Activated effector memory CD4-positive, alpha-beta T cell treated with Interleukin-2 at 50 U/mL for 16 hours (primary cell): ENCODE results near the gene FAM20B.

Experiments used
- DNase-seq: peaks from one replicate; pipeline ENCODE4 v3.0.0-alpha.2; 2020

Gene FAM20B

GRCh38 chr1:179095924-179096323, 70.2 kb downstream of the FAM20B start:
- no peak for DNase-seq

- DNase-seq: no peak
Observed at GRCh38 chr1:179099891-179100290, 74.2 kb downstream of the FAM20B start.

DNA sequence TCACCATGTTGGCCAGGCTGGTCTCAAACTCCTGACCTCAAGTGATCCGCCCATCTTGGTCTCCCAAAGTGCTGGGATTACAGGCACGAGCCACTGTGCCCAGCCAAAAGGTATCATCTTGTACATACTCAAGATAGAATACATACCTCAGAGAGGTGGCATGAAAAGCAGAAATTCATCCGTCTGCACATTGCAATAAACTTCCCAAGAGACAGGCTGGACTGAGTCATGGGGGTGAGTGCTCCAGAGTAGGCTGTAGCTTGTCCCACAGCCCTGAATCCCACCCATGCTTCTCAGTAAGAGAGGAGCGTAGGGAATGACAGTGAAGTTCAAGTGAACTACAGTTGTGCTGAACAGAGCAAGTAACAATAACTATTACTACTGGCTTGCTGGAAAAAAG, 75.9 kb downstream of the FAM20B start:
- no peak for DNase-seq

GRCh38 chr1:179103999-179104398, 78.3 kb downstream of the FAM20B start:
- no peak for DNase-seq

- no peak for DNase-seq
Observed at GRCh38 chr1:179104611-179105250, 79.0 kb downstream of the FAM20B start.

DNA sequence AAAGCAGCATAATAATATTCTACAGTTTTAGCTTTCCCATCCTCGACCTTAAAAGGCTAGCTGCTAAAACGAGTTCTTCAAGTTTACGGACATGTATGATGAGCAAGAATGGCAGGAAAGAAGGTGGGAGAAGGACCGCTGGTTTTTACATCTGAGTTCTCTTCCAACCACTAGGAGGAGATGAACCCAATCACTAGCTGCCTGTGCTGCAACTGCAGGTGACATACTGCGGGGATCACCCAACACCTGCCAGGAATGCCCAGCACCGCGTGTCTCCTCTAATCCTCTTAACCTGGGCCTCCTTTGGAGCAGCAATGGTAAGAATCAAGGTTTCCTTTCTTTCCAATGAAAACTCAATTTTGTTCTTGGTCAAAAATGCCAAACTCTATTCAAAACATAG, 79.7 kb downstream of the FAM20B start:
- DNase-seq: no peak

DNA sequence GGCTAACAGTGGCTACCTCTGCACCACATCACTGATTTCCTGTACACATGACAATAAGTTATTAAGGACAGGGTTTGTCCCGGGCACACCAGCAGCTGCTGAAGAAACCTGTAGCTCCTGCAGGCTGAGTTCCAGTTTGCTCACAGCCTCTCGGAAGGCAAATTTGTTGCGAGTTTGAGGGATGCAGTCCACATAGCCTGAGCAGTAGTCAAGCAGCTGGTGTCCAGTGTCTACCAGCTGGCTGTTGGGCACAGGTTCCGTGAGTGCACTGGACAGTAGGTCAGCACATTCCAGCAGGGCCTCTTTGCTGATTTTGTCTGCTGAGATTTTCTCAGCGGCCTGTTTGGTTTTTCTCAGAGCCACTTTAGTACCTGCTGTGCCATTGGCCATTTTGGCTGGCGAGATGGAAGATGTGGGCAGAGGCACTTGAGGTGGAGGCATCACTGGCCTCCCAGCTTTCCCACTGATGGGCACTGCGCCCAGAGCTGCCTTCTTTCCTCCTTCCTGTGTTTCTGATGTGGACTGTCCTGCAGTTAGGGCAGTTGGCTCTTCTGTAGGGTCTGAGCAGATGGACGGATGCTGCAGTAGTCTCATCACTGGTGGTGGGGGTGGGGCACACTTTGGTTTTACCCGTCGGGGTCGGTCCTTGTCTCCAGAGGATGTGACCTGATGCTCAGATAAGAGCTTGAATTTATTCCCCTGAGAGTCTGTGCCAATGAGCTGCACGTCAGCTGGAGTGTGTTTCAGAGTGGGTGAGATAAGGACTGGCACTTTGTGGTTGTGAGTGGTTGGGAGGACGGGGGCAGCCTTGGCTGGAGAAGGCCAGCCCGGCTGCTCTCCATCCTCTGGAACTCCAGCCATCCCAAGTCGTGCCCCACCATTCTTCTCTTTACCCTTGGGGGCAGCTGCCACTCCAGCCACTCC, 82.3 kb downstream of the FAM20B start:
- no peak for DNase-seq

GRCh38 chr1:179108644-179109043, 83.0 kb downstream of the FAM20B start:
- DNase-seq: no peak

DNA sequence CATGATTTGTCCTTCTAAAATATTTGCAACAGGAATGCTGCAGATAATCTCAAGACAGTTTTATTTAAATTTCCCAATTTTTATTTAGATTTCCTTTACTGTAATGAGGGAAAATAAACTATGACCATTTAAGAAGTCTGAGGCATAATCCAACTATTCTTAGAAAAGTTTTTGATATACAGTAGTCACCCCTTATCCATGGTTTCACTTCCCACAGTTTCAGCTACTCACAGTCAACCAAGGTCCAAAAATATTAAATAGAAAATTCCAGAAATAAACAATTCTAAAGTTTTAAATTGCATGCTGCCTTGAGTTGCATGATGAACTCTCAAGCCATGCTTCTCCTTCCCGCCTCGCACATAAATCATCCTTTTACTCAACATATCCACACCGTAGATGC, 89.5 kb downstream of the FAM20B start:
- no peak for DNase-seq

- DNase-seq: no peak
Observed at GRCh38 chr1:179119513-179119912, 93.8 kb downstream of the FAM20B start.

- DNase-seq: no peak
Observed at GRCh38 chr1:179120736-179121135, 95.0 kb downstream of the FAM20B start.

GRCh38 chr1:179121159-179121938, 95.7 kb downstream of the FAM20B start:
- no peak for DNase-seq

- no peak for DNase-seq
Observed at GRCh38 chr1:179124873-179125272, 99.2 kb downstream of the FAM20B start.
